Measurements from ENCODE around the gene OR51A7. TPM values are rescaled to one million over a fixed set of nuclear protein-coding genes. Genes with fewer than 3 reads are reported as not detected.
"Not testable (repeated sequence)": the region's sequence is repeated elsewhere in the genome, so short reads cannot be mapped to it uniquely, and the experiment has no call there.

The OR51A7 gene
- total RNA-seq, 4 donors from 2014 or later = not detected

GRCh38 chr11:4926608-4927007 is 23.0 kb downstream of the OR51A7 start:
- H3K4me3 ChIP-seq (ENCODE audit: low read depth, poor library complexity, severe bottlenecking) = no peak overlapping the region
- intact Hi-C loops (cut with DNase I; ENCODE audit: low total_unique reads) = no loop called here
- TF ChIP-seq CTCF (IDR thresholded peaks at IDR 0.05) = no peak
- no peak for TF ChIP-seq POLR2A (IDR thresholded peaks at IDR 0.05)

GRCh38 chr11:4932751-4933150 is 29.2 kb downstream of the OR51A7 start:
- DNase-seq (ENCODE audit: low spot score in 2 of 2) = no peak
- TF ChIP-seq POLR2A (IDR thresholded peaks at IDR 0.05) (no peak), CTCF (IDR thresholded peaks at IDR 0.05) (no peak)
- no peak overlapping the region for H3K4me3 ChIP-seq (ENCODE audit: low read depth, poor library complexity, severe bottlenecking)
- 81 to 88% methylated on average over 4 of the region's 4 CpGs for WGBS, 2 donors
- intact Hi-C loops (cut with DNase I; ENCODE audit: low total_unique reads) = no loop called here

More at GRCh38 chr11:4926608-4927007, 23.0 kb downstream of the OR51A7 start:
- no peak for DNase-seq (ENCODE audit: low spot score in 2 of 2)

- WGBS, 2 donors = 75 to 78% methylated on average over 3 of the region's 3 CpGs
- no peak for DNase-seq (ENCODE audit: low spot score in 2 of 2)
- no peak overlapping the region for H3K4me3 ChIP-seq (ENCODE audit: low read depth, poor library complexity, severe bottlenecking)
- TF ChIP-seq CTCF (IDR thresholded peaks at IDR 0.05) (no peak), POLR2A (IDR thresholded peaks at IDR 0.05) (no peak)
- intact Hi-C loops (cut with DNase I; ENCODE audit: low total_unique reads) = no loop called here
Observed at GRCh38 chr11:4936745-4937144, 33.2 kb downstream of the OR51A7 start.

- DNase-seq (ENCODE audit: low spot score in 2 of 2) = no peak
- intact Hi-C loops (cut with DNase I; ENCODE audit: low total_unique reads) = no loop called here
- no peak for TF ChIP-seq CTCF (IDR thresholded peaks at IDR 0.05)
- no peak for TF ChIP-seq POLR2A (IDR thresholded peaks at IDR 0.05)
- no peak within 1 kb of the TSS for H3K4me3 ChIP-seq (ENCODE audit: low read depth, poor library complexity, severe bottlenecking)
Observed at GRCh38 chr11:4947505-4947904, 43.9 kb downstream of the OR51A7 start, which contains the start of gene OR51A4. Gene OR51A4 (minus strand): TSS chr11:4947605. CDS start chr11:4947100, 505 bp downstream.

- intact Hi-C loops (cut with DNase I; ENCODE audit: low total_unique reads); DNase-seq (ENCODE audit: low spot score in 2 of 2); H3K4me3 ChIP-seq (ENCODE audit: low read depth, poor library complexity, severe bottlenecking): not testable (repeated sequence)
- WGBS, 2 donors = 63 to 69% methylated on average over 2 of the region's 2 CpGs
Observed at GRCh38 chr11:4955613-4956012, 52.0 kb downstream of the OR51A7 start, which contains the start of gene OR51A2. Gene OR51A2 (minus strand): TSS chr11:4955713. CDS start chr11:4955713, 0 bp downstream.

GRCh38 chr11:4957396-4957795 is 53.8 kb downstream of the OR51A7 start:
- DNase-seq (ENCODE audit: low spot score in 2 of 2) = no peak
- no peak overlapping the region for H3K4me3 ChIP-seq (ENCODE audit: low read depth, poor library complexity, severe bottlenecking)
- intact Hi-C loops (cut with DNase I; ENCODE audit: low total_unique reads) = no loop called here
- TF ChIP-seq POLR2A (IDR thresholded peaks at IDR 0.05) (no peak), CTCF (IDR thresholded peaks at IDR 0.05) (no peak)
- WGBS, 2 donors = 89 to 92% methylated on average over 4 of the region's 4 CpGs

Other genes with a start within 250 kb of the OR51A7 start
- gene OR51E2, start 205.9 kb upstream of the OR51A7 start, total RNA-seq = under 1 TPM in 2 of 4 donors, not detected in 2; 0.10 to 0.30 TPM
- gene MMP26, start 199.0 kb upstream of the OR51A7 start, total RNA-seq = not detected
- not detected for gene OR51F1, start 133.8 kb upstream of the OR51A7 start, total RNA-seq
- not detected for gene OR52R1, start 99.4 kb upstream of the OR51A7 start, total RNA-seq
- not detected for gene OR51F2, start 82.5 kb upstream of the OR51A7 start, total RNA-seq
- not detected for gene OR51S1, start 54.6 kb upstream of the OR51A7 start, total RNA-seq
- gene OR51T1, start 21.9 kb upstream of the OR51A7 start, total RNA-seq = not detected
- not detected for gene OR51G2, start 15.6 kb downstream of the OR51A7 start, total RNA-seq
- gene OR51G1, start 20.6 kb downstream of the OR51A7 start, total RNA-seq = not detected
- gene OR51A4, start 43.8 kb downstream of the OR51A7 start, total RNA-seq = not detected
- not detected for gene OR51A2, start 51.9 kb downstream of the OR51A7 start, total RNA-seq
- not detected for gene OR51L1, start 91.1 kb downstream of the OR51A7 start, total RNA-seq
- gene OR52J3, start 142.7 kb downstream of the OR51A7 start, total RNA-seq = not detected
- 1 to 10 TPM in 1 of 4 donors, not detected in 3; 2.7 TPM for gene OR52E2, start 155.8 kb downstream of the OR51A7 start, total RNA-seq
- not detected for gene OR52E1, start 165.8 kb downstream of the OR51A7 start, total RNA-seq
- gene OR52A5, start 234.6 kb downstream of the OR51A7 start, total RNA-seq = not detected

Data from lower leg skin (tissue), 4 donors.